GM18519 (cell line): ENCODE results near the gene VMP1.

Source experiments
- ATAC-seq: cut with Tn5 transposase; IDR thresholded peaks from one replicate; pipeline ENCODE4 v1.9.1; 2021; ENCODE audit warnings: mild to moderate bottlenecking, moderate library complexity; ENCODE audit not compliant: unreplicated experiment, low FRiP score

The VMP1 gene

GRCh38 chr17:59707149-59707970 lies at the start of gene VMP1, which contains the start of gene PTRH2:
Gene VMP1, plus strand, starts transcription at chr17:59707654. Its CDS starts 23,793 bp downstream, at chr17:59731447.
Gene PTRH2, minus strand, starts transcription at chr17:59707430. Its CDS starts 9,452 bp downstream, at chr17:59697978.
- ATAC-seq, result peak; percentile 84

GRCh38 chr17:59666235-59666634 lies 41.2 kb upstream of the VMP1 start:
- no peak for ATAC-seq

- no peak for ATAC-seq
Observed at GRCh38 chr17:59668816-59669215, 38.6 kb upstream of the VMP1 start.

GRCh38 chr17:59669411-59669810 lies 38.0 kb upstream of the VMP1 start:
- no peak for ATAC-seq

- ATAC-seq, result no peak
Observed at GRCh38 chr17:59669944-59670343, 37.5 kb upstream of the VMP1 start.

GRCh38 chr17:59671386-59671785 lies 36.1 kb upstream of the VMP1 start:
- no peak for ATAC-seq

- ATAC-seq, result no peak
Observed at GRCh38 chr17:59675231-59675630, 32.2 kb upstream of the VMP1 start.

GRCh38 chr17:59676716-59677115 lies 30.7 kb upstream of the VMP1 start:
- no peak for ATAC-seq

GRCh38 chr17:59678918-59679317 lies 28.5 kb upstream of the VMP1 start:
- ATAC-seq, result no peak

GRCh38 chr17:59680314-59680713 lies 27.1 kb upstream of the VMP1 start:
- ATAC-seq, result no peak

- no peak for ATAC-seq
Observed at GRCh38 chr17:59683283-59683682, 24.2 kb upstream of the VMP1 start.

GRCh38 chr17:59684967-59685366 lies 22.5 kb upstream of the VMP1 start:
- no peak for ATAC-seq

- ATAC-seq, result no peak
Observed at GRCh38 chr17:59688008-59688407, 19.4 kb upstream of the VMP1 start.

GRCh38 chr17:59688496-59688895 lies 19.0 kb upstream of the VMP1 start:
- no peak for ATAC-seq

- no peak for ATAC-seq
Observed at GRCh38 chr17:59693582-59693981, 13.9 kb upstream of the VMP1 start.

- no peak for ATAC-seq
Observed at GRCh38 chr17:59694344-59694743, 13.1 kb upstream of the VMP1 start.

GRCh38 chr17:59695945-59696681 lies 11.3 kb upstream of the VMP1 start:
- ATAC-seq, result no peak

GRCh38 chr17:59696682-59697277 lies 10.7 kb upstream of the VMP1 start:
- no peak for ATAC-seq

- no peak for ATAC-seq
Observed at GRCh38 chr17:59698143-59698542, 9.3 kb upstream of the VMP1 start.

GRCh38 chr17:59699218-59699617 lies 8.2 kb upstream of the VMP1 start:
- ATAC-seq, result no peak

- ATAC-seq, result no peak
Observed at GRCh38 chr17:59699786-59700185, 7.7 kb upstream of the VMP1 start.
